Left lobe of liver (tissue), 2 donors: ENCODE data around the gene HSPA1L. TPM values are rescaled to one million over a fixed set of nuclear protein-coding genes. Genes with fewer than 3 reads are reported as not detected.

Experiments
- ATAC-seq: fragments of 200-7000 bp; cut with Tn5 transposase; one replicate; pipeline ENCODE4 v1.9.1; 2020; ENCODE audit warnings: mild to moderate bottlenecking, moderate library complexity
- DNase-seq: peaks from one replicate; pipeline ENCODE4 v3.0.0-alpha.2; 2020; ENCODE audit warnings: low spot score
- total RNA-seq: library from RNA; stranded (reverse); gene quantifications from one replicate; pipeline ENCODE4 v1.2.1, GENCODE V29; 2021
- donor health status: DM: no; HTN: no; CAD: no; lungs with moderate emphysema.
- donor health status: DM: no; HTN: yes; CAD: no.

HSPA1L gene
- total RNA-seq, 1 donor from 2014 or later = 0.60 TPM

DNA sequence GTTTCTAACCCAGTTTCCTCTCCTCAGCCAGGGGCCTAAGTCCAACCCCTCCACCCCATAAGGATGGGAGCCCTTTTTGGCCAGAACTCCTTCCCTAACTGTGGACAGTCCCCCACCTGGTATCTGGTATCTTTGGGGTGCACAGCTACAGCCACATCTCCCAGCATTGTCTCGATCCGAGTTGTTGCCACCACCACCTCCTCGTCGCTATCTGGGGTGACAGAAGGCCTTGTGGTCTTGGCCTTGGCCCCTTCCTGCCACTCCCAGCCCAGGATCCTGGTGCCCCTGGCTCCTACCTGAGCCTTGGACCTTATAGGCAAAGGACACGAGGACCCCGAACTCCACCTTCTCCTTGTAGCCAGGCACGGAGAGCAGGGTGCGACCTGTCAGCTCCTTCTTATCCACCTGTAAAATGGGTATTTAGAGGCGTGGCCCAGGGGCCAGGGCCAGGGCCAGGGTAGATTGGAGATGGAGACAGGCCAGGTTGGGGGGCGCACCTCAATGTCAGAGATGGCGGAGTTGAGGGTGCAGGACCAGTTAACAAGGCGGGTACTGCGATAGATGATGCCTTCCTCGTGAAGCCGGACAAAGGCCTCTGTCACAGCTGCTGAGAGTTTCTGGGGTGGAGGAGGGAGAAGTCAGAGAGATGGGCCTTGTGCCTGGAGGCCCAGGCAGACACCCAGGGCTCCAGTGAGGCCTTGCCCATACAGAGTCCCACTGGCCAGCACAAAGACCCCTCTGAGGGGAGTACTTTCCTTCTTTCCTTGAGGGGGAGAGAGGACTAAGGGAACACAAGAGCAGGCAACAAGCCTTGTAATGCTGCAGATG lies 30.8 kb downstream of the HSPA1L start:
- no peak for DNase-seq
- ATAC-seq = no peak

DNA sequence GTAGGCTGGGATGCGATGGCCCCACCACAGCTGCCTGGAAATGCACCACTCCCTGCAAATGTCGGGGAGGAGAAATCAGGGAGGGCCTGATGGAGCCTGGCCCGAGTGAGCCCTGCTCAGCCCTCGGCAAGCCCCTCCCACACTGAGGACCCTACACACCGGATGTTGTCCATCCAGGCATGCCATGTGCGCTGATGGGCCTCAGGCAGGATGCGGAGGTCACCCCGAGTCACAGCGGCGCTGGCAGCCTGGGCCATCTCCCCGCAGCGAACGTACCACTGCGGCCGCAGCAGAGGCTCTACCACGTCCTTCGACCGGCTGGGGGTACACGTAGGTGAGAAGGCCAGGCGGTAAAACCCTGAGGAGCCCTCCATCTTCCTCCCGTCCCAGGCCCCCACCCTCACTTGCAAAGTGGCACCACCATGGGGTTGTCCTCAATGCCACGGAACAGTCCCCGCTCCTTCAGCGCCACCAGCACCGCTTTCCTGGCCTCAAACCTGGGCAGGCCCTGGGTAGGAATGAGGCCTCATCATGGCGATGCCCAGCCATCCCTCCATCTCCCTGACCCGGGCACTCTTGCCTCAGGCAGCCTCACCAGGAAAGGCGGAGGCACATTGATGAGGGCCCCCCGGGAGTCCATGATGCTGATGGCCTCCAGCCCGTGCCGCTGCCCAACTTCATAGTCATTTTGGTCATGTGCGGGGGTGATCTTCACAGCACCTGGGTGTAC lies 32.8 kb downstream of the HSPA1L start:
- DNase-seq (no peak), ATAC-seq (no peak)

DNA sequence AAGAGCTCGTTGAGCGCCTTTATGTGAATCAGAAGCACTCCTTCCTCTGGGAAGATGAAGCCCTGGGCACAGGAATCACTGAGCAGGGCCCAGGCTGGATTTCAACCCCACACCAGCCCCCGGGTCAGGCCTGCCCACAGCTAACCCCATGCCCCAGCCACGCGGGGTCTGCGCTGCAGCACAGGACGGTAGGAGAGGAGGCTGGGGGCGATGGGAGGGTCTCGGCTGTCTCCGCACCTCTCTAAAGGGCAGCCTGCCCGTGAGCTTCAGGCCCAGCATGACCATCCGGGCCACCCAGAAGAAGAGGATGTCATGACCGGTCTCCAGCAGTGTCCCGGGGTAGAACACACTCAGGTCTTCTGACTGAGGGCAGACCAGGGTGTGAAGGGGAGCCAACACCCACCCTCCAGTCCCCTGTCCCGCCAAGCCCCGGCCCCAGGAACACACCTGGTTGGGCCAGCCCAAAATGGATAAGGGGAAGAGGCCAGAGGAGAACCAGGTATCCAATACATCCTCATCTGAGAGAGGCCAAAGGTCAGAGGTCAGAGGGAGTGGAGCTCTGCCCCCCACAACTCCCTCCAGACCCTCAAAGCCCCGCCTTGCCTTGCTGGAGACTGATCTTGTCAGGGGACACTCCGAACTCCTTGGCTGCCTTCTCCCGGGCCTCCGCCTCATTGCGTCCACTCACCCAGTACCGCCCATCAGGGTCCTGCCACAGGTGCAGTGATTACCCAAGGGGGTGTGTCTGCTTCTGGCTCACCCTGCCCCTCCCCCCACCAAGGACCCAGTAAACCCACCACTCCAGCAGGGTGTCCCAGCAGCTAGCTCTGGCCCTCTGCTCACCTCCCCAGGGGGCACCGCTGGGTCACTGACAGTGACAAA lies 33.6 kb downstream of the HSPA1L start:
- DNase-seq = no peak
- ATAC-seq = no peak

DNA sequence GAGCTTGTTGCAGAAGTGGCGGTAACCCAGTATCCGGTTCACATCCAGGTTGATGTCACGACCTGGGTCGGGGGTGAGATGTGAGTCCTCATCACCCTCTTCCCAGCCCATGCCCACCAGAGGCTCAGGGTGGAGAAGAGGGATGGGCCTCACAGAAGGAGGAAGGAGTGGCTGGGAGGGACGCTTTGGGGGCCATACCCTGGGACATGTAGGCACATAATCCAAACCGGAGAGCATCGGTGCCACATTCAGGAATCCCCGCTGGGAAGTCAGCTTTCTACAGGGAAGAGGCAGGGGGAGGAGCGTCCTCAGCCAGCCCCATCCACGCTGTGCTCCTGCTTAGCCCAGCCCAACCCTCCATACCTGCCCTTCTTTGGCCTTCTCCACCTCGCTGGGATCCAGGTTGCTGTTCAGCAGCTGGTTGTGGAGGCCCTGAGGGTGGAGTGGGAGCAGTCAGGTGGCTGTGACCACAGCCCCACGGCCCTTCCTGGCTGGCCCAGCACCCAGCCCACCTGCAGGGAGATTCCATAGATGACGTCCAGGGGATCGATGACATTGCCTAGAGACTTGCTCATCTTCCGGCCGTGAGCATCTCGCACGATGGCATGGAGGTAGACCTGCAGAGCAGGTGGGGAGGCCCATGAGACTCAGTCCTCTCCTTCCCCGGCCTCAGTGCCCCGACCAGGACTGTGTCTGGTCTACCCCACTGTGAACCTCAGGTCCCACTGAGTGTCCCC lies 34.4 kb downstream of the HSPA1L start:
- ATAC-seq (no peak), DNase-seq (no peak)

DNA sequence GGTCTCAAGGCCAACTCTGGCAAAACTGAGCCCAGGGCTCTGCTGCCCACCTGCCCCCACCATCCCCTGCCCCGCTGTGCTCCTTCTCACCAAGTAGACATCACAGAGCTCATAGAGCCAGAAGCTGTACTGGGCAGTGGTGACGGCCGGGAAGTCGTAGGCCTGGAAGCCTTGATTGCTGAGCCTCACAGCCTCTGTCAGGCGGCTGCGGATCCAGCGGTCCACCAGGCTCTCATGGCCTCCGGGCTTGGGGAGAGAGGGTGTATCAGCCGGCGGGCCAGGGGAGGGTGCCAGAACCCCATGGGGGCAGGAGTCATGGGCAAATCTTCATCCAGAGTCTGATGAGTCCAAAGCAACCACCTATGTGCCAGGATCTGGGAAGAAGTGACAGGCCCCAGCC lies 35.2 kb downstream of the HSPA1L start:
- DNase-seq (no peak), ATAC-seq (no peak)

DNA sequence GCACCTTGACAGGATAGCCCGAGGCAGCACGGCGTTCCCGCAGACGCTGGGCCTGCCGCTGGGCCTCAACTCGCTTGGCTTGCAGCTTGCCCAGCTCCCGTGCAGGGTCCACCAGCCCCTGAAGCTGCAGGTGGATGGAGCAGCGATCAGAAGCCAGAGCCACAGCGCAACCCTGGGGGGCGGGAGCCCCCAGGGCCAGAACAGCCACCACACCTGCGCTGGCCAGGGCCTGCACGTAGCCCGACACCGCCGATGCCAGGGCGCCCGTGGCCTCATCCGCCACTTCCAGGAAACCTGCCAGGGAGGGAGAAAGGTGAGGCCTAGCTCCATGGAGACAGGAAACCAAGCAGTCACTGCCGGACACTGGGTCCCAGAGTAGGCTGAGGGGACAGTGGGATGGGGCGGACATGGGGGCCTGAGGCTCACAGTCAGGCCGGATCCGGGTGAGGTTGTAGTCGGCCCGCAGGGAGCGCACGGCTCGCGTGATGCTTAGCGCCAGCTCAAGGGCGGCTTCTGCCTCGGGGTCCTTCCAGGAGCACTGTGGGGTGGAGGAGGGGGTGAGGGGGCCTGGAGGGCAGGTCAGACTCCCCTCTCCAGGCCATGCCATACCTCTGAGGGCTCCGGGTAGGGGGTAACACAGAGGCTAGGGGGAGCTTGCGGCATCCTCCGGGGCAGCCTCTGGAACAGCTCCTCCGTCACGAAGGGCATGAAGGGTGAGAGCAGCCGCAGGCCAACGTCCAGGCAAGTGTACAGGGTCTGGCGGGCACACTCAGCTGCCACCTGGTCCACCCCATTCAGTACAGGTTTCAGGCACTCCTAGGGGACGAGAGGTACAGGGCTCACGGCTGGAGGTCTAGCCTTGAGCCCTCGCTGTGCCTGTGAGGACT lies 35.8 kb downstream of the HSPA1L start:
- DNase-seq = no peak
- ATAC-seq = peak; percentile 40

DNA sequence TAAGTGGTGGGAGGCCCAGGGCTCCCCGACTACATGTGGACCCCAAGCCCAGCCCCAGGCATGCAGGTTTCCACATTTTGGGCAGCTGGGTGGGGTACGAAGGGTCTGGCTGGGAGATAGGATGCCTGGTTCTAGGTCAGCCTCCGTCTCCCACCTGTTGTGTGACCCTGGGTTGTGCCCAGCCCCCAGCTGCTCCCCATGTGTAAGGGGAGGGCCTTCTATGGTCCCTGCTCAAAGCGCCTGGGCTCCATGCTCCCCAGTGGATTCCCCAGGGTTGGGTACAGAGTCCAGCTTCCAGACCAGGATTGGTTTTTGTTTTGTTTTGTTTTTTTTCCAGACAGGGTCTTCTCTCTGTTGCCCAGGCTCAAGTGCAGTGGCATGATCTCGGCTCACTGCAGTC lies 36.9 kb downstream of the HSPA1L start:
- ATAC-seq = no peak
- no peak for DNase-seq

DNA sequence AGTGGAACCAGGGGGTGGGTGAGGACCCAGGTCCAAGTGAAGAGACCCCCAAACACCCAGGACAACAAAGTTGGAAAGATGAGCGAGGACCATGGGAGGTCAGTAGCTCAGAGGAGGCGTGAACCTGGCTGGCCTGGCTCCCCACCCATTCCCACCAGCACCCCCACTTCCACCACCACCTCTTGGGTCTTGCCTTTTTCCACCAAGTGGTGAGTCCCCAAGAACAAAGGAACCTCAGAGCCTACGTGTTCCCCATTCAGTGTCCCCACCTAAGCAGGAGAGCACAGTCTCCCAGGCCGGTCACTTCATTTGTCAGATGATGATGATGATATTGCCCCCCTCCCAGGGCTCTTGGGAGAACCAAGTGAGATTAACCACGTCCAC lies 37.4 kb downstream of the HSPA1L start:
- ATAC-seq = no peak

DNA sequence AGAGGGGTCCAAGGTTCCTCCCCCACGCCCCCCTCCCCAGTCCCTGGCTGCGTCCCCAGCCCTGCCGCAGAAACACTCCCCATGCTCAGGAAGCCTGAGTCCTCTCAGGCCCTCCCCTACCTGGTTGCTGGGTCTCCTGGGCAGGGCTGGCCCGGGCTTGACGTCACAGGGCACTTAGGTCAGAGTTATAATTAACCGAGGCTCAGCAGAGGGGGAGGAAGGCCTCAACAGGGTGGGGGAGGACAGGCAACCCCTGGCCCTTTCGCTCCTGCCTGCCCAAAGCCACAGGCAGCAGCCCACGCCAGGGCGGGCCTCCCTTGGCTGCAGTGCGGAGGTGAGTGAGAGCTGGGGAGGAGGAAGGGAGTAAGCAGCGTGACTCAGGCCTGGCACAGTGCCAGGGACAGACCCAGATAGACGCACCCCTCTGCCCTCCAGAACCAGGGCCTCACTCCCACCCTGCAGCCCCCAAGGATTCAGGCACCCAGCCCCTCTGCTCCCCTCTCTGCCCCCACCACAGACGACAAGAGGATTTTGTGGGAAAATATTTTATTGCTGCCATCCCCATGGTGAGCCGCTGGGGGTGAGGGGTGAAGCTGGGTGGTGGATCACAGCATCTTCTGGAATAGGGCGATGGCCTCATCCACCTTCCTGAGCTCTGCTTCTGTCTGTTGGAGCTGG lies 38.0 kb downstream of the HSPA1L start, which contains the start of gene VWA7:
TSS of gene VWA7 (minus strand) at position 340 of the 678 bp plus-strand sequence. CDS start 549 bp downstream, outside the sequence.
- peak; percentile 93 for DNase-seq
- peak; percentile 77 for ATAC-seq

More for the DNA sequence above, 37.4 kb downstream of the HSPA1L start:
- DNase-seq = no peak

DNA sequence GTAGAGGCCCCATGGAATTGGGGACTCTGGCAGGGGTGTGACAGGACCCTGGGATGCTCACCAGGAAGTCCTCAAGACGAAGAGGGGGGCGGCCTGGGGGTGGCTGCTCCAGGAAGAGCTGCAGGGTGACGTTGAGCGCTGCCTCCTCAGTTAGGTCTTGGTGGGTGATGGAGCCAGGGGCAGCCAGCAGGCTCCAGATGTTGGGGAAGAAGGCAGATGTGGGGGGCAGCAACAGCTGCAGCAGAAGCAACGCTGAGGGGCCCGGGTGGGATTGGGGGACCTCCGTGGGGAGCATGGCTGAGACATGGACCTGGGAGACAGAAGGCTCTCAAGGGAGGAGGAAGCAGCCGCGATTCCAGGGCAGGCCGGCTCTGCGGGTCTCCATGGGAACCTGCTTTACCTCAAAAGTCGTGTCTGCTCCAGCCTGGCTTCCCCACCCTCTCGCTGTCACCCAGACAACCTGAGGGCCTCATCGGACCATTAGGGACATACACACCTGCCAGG lies 38.5 kb downstream of the HSPA1L start:
- no peak for DNase-seq
- ATAC-seq = no peak

DNA sequence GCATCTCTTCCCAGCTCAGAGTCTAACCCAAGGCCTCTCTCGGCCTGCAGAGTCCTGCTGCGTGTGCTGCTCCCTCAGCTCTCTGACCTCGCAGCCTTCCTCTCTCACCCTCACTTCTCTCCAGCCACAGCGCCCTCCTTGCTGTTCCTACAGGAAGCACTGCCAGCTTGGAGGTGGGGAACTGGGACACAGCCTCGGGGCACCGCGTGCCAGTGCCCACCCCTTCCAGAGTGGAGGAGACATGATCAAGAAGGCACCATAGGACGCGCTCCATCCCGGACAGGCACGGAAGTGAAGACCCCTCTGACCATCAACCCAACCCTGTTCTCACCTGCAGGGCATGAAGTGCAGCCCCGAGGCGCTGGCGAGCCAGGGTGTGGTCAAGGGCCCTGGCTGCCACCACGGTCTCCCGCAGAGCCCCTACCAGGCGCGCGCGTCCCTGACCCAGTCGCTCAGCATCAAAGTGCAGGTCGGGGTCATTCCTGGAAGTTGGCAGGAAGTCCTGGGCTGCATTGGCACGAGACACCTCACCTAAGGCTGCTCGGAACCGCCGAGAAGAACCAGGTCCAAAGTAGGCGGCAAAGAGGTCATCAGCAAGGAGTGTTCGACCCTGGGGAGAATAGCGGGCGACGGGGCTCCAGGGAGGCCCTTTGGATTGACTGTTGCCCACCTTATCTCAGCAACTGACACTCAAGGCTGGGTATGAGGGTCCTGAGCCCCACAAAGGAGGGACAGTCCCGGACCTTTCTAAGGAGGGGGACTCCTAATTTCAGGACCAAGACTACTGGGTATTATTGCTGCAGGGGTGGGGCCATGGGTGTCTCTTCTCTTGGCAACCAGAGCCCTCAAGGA lies 39.2 kb downstream of the HSPA1L start:
- DNase-seq (peak; percentile 76), ATAC-seq (peak; percentile 19)

DNA sequence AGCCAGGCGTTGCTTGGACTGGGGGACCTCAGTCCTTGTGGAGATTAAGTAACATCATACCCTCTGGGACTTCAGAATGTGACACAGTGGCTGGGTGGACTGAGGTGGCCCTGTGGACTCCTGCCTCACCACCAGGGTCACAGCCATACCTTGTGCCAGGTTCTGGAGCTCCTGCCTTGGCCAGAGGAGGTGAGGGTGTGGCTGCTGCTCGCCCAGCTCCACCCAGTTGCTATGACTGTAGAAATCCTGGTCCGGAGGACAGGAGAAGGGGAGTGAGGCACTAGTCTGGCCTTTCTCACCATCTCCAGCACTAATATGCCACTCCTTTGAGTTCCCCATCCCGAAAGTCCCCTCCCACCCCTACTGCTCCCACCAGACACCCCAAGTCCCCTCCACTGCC lies 39.9 kb downstream of the HSPA1L start:
- ATAC-seq (peak; percentile 25), DNase-seq (no peak)

DNA sequence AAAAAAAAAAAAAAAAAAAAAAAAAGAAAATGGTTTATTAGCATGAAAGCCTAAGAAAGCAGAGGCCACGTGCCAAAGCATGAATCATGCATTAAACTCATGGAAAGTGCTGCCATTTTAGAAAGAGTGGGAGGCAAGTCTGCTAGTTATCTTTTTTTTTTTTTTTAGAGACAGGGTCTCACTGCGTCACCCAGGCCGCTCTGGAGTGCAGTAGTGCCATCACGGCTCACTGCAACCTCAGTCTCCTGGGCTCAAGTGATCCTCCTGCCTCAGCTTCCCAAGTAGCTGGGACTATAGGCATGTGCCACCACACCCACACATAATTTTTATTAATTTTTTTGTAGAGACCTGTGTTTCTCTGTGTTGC lies 43.1 kb downstream of the HSPA1L start:
- DNase-seq = no peak
- ATAC-seq = no peak

DNA sequence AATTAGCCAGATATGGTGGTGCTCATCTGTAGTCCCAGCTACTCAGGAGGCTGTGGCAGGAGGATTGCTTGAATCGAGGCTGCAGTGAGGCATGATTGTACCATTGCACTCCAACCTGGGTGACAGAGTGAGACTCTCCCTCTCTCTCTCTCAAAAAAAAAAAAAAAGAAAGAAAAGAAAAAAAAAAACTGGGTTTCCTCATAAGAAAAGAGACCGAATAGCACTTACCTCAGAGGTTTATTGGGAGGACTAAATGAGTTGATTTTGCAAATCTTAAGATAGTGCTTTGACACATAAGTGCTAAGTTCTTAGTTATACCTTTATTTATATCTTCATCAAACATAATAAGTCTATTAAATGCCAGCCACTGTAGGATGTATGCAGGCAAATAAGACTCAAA lies 44.2 kb downstream of the HSPA1L start:
- no peak for ATAC-seq

DNA sequence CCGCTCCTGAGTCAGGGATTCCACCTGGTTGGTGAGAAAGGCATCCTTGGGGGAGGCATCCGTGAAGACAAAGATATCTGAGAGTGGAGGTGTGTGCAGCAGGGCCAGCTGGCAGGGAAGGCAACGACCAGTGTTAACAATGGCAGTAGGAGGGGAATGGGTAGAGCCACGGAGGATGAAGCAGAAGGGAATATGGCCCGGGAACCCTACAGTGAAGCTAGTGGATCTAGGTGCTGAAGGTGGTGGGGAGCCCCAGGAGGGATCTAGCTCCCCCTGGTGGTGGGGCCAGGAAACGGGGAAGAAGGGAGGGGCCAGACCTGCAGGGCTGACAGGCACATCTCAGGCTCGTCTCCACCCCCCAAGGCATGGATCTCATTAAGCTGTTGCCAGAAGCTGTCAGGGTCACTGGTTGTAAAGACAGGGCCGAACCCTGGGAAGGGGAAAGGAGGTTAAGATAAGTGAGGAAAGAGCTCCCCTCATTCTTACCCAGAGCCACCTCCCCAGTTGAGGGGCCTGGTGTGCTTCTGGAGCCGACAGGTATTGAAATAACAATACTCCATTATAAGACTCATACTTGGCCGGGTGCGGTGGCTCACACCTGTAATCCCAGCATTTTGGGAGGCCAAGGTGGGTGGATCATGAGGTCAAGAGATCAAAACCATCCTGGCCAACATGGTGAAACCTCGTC lies 45.3 kb downstream of the HSPA1L start:
- DNase-seq = peak; percentile 87
- peak; percentile 87 for ATAC-seq

More for the DNA sequence above, 44.2 kb downstream of the HSPA1L start:
- no peak for DNase-seq

DNA sequence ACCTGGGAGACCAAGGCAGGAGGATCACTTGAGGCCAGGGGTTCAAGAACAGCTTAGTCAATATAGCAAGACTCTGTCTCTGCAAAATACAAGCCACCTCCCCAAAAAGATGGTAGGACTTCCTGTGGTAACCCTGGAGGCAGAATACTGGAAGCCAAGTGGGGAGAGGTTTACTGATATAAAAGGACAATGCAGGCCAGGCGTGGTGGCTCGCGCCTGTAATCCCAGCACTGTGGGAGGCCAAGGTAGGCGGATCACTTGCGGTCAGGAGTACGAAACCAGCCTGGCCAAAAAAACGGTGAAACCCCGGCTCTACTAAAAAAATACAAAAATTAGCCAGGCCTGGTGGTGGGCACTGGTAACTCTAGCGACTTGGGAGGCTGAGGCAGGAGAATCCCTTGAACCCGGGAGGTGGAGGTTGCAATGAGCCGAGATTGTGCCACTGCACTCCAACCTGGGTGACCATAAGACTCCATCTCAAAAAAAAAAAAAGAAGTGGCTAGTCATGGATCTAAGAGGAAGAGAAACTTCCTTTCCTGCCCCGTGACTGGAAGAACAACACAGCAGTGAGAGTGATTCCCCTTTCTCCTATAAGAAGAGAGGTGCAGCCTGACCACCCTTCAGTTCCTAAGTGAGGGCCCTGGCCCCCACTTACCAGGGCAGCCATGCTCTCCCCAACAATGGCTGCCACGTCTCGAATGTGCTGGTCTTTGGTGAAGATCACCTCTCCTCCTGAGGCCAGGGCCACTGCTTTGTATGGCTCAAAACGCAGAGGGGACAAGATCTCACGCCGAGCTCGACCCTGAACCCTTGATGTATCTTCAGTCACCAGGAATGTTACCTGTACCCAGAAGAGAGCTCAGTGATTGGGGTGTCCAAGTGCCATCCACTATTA lies 46.5 kb downstream of the HSPA1L start:
- ATAC-seq = no peak
- DNase-seq = no peak
